GM18868 (cell line): ENCODE data around the gene FLVCR2.

Experiments
- ATAC-seq: cut with Tn5 transposase; IDR thresholded peaks from one replicate; pipeline ENCODE4 v1.9.1; 2021; ENCODE audit warnings: mild to moderate bottlenecking, moderate library complexity; ENCODE audit not compliant: unreplicated experiment

FLVCR2 gene, protein sequence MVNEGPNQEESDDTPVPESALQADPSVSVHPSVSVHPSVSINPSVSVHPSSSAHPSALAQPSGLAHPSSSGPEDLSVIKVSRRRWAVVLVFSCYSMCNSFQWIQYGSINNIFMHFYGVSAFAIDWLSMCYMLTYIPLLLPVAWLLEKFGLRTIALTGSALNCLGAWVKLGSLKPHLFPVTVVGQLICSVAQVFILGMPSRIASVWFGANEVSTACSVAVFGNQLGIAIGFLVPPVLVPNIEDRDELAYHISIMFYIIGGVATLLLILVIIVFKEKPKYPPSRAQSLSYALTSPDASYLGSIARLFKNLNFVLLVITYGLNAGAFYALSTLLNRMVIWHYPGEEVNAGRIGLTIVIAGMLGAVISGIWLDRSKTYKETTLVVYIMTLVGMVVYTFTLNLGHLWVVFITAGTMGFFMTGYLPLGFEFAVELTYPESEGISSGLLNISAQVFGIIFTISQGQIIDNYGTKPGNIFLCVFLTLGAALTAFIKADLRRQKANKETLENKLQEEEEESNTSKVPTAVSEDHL

DNA sequence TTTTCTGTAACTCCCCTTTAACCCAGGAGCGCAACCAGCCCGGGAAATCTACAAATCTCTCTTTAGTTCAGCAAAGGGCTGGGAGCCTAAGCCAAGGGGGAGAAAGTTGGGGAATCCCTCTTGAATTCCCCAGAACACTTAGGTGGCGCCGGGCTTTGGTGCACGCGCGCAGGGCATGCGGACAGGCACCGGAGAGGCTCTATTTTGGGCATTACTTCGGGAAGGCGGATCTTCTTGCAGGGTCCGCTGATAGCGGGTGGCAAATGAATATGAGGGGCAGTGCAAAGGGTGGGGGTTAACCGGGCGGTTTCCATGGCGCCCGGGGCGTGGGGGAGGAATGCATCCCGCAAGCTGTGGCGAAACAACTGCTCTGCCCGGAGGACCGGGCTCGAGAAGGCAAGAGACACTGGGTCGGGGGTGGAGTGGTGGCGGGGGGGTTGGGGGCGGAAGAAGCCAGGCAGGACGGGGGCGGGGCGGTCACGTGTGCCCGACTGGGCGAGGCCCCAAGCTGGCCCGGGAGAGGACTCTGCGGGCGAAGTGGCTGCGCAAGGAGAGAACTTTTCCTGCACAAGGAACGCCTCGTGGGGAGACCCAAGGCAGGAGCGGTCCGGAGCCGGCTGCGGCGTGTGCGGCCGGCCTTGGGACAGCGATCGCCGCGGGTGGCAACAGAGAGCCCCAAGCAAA, at the start of gene FLVCR2:
TSS of gene FLVCR2 (plus strand) at position 519 of the 684 bp plus-strand sequence. CDS start 353 bp downstream, outside the sequence.
- peak; percentile 38 for ATAC-seq

DNA sequence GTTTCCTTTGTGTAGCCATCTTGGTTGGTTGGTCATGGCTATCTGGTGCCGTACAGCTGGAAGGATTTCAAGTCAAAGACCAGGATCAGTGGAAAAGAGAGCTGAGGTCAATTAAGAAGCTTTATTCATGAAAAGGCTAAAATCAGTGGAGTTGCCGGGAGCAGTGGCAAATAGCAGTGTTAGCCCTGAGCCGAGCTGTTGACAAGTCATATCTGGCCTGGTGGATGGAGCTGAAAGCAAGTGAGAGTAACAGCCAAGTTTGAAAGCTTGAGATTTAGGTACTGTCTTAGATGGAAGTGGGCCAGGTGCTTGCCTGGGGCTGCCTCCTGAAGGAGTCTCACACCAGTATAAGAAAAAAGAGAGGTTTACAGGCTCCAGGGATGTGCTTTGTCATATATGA, 47.2 kb upstream of the FLVCR2 start:
- ATAC-seq = no peak

- ATAC-seq = no peak
Observed at GRCh38 chr14:75531660-75532317, 46.6 kb upstream of the FLVCR2 start.

GRCh38 chr14:75533791-75534555, 44.4 kb upstream of the FLVCR2 start:
- no peak for ATAC-seq

DNA sequence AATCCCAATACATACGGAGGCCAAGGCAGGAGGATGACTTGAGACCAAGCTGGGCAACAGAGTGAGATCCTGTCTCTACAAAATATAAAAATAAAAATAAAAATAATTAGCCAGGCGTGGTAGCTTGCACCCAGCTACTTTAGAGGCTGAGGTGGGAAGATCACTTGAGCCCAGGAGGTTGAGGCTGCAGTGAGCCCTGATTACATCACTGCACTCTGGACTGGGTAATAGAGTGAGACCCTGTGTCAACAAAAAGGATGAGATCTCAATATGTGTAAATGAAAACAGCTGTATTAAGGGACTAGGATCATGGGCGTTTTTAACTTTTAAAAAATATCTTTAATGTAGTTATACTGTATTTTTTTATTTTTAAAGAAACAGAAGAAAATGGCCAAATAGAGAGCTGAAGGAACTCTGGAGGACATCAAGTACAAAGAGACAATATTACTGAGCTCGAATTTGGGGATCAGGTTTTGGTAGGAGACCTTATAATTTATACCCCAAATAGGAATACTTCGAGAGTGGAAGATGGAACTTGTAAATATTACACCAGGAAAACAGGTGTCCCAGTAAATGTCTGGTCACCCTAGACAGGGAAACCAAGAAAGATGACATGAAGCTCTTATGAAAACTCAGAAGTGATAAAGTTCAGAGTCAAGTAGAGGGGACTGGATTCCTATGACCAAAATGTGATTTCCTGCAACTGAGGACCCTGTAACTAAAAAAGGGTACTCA, 43.1 kb upstream of the FLVCR2 start:
- ATAC-seq = no peak

DNA sequence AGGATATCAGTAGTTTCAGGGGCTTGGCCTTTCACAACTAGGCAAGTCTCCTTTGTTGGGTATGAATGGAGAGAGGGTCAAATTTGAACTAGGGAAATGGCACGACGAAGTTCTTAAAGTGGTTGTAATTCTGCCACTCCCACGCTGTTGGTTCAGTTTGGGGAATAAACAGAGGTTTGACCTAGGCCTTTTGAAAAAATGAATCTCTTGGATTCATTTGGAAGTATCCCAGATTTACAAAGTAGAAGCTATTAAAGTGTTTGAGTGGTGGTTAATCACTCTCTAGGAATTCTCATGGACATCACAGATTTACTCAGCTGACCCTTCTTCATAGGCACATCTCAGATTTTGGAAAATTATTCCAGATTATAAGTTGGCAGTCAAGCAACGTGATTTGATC, 41.3 kb upstream of the FLVCR2 start:
- ATAC-seq = no peak

DNA sequence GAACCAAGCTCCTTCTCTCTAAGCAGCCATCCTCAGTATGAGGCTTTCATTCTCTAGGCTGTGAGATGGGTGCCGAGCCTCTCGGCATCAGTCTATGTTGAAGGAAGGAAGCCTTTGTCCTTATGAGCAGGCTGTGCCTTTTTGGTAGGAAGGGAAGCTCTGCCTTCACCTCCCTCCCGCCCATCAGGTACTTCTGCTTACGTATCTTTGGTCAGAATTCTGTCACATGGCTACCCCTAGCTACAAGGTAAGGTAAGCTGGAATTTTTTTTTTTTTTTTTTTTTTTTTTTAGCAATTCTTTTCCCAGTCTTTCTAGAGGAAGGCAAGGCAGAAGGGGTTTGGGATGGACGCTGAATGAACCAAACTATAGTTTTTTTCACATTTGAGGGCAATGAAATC, 39.3 kb upstream of the FLVCR2 start:
- no peak for ATAC-seq

DNA sequence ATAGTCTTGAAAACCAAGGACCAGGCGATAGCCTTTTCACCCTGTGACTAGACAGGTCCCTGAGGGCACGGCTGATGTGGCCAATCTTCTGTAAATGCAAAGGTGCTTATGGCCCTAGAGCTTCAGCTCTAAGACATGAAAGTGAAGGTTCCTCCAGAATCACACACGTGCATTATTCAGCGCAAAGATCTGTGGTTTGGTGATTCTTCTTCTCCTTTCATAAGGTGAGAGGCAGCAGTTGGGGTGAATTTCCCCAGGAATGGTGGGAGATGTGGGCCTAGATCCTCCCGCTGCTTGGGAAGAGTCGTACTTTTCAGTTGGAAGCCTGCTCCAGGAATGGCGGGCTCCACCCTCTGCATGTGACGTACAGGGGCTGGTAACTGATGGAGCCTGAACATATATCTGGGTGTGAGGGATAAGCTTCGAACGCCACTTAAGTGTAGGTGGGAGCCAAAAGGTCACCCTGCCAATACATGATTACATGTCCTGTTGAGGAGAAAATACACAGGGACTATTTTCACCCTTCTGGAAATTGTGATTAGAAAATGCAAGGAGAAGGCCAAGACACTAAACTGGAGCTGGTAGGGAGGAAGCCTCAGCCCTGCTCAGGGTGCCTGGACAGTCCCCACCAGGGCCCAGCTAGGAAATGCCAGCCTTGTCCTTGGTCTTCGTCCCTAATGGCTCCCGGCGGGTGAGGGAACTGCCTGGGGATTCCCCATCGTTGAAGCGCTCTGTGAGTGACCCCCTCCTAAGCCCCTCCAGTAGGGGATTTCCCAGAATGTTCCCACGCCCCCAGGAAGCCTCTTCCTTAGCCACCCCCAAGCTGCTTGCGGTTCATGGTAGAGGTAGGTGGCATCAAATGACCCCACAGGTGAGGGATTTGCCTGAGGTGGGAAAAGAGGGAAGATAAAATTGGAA, 38.6 kb upstream of the FLVCR2 start:
- peak; percentile 53 for ATAC-seq

DNA sequence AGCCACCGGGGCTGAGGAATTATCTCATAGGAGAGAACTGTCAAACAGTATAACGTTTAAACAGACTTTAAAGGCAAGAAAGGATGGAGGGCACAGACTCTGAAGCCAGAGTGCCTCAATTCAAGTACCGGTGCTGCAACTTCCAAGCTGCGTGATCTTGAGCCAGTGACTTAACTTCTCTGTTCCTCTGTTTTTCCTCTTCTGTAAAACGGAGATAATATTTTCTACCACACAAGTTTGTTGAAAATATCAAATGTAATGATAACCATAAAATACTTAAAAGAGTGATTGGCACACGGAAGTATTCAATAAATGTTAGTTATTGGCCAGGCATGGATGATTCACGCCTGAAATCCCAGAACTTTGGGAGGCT, 38.0 kb upstream of the FLVCR2 start:
- ATAC-seq = no peak

DNA sequence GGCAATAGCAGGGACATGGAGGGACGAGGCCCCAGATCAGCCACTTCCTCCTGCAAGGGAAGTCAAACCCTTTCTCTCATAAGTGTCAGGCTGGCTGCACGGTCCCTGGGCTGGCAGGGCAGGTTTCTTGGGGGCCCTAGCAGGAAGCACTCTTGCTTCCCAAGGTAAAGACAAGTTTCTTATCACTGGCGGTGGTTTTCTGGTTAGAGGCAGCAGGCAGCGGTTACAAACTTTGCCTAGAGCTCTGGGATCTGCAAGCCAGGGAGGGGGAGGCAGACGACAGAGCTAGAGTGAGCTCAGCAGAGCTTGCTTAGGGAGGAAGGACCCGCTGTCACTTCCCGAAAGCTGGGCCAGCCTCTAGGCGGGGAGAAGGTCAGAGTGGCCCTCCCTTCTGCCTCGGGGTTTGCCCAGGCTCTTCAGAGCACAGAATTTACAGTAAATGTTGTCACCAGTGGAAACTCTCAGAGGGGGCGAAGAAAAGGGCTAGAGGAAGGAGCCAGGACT, 35.8 kb upstream of the FLVCR2 start:
- peak; percentile 46 for ATAC-seq

DNA sequence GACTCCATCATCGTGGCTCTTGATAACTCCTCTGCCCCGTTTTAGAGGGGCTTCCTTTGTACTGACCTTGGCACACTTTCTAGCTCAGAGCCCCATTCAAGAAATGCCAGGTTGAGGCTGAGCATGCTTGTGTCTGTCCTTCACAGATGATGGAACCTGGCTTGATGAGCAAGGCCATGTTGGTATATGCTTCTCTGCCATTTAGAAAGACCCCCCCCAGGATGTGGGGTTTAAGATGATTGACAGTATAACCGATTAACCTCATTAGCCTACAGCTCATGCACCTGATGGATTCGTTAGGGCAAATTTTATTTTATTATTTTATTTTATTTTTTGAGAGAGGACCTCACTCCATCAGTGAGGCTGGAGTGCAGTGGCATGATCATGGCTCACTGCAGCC, 35.2 kb upstream of the FLVCR2 start:
- peak; percentile 2 for ATAC-seq

DNA sequence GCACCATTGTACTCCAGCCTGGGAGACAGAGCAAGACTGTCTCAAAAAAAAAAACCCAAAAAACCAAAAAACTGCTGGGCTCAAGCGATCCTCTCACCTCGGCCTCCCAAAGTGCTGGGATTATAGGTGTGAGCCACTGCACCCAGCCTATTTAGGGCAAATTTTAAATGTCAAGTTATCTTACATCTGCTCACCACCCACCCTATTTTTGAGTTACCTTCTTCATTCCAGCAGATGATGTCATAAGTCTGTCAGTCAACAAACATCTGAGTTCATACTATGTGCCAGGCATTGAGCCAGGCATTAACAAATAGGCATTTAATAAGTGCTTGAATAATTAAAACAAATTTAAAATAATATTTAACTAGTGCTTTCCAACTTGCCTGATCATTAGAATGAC, 34.6 kb upstream of the FLVCR2 start:
- no peak for ATAC-seq

DNA sequence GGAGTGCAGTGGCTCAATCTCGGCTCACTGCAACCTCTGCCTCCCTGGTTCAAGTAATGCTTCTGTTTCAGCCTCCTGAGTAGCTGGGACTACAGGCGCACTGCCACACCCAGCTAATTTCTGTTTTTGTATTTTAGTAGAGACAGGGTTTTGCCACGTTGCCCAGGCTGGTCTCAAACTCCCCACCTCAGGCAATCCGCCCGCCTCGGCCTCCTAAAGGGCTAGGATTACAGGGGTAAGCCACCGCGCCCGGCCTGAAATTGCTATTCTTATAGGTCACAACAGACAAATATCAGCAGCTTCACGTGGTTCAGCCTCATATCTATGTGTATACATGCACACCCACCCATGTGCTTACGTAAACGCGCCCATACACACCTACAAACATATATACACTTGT, 32.5 kb upstream of the FLVCR2 start:
- no peak for ATAC-seq

DNA sequence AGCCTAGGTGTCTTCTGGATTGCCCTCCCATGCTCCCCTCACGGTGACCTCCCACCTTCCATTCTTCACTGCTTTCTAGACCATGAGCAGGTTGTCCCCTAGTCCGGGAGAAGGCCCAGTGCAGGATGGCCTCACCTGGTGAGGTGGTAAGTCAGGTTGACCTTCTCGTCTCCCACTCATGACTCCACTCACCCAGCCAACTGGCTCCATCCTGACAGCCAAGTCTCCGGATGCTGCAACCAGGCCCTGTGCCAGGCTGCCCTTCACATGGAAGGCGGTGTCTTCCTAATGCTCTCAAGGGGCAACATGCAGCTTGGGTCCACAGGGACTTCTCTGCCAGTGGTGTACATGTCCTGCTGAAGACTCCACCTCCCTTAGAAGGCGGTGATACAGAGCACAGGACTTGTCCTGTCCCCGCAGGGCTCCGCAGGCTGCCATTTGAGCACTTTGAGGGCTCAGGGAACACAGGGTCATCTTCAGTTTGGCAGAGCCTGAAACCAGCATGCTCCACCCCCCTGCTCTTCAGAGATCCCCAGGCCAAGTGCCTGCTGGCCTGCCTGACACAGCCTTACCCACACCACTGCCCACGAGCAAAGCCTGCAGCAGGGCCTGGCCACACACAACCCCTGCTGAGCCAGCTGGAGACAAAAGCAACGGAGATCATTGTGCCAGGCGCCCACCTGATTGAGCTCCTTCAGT, 30.7 kb upstream of the FLVCR2 start:
- ATAC-seq = no peak

DNA sequence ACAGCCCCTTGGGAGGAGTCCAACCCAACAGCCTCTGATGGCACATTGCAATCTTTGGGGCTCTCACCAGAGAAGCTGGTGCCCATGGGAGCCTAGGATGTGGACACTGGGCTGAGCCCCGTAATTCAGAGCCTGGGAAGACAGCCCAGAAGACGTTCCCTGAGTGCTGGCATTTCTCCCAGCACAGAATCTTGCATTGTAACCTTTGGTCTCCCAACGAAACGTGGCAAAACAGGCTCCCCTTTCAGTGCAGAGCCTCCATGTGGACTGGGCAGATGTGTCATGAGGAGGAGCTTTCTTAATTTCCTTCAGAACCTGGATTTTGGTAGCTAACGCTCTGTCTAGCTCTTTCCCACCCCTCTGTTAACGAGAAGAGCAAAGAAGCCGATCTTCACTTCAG, 29.9 kb upstream of the FLVCR2 start:
- no peak for ATAC-seq

DNA sequence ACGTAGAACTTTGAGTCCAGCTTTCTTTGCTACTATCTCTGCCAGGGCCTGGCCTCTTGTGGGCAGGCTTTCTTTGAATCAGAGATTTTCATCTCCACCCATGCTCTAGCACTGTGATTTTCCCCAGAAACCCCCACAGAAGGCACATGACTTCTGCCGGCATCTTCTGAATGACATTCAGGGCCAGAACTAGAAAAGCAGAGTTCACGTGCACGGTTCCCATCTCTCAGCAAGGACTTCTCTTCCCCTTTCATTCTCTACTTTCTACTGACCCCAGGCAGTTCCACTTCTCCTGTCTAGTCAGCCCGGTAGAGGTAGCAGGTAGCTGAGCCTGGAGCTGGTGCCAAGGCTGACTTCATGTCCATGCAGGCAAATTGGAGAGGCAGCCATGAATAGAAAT, 29.3 kb upstream of the FLVCR2 start:
- ATAC-seq = peak; percentile 81

GRCh38 chr14:75551021-75551420, 27.4 kb upstream of the FLVCR2 start:
- ATAC-seq = no peak

GRCh38 chr14:75553157-75553556, 25.3 kb upstream of the FLVCR2 start:
- ATAC-seq = no peak
